Left ventricle myocardium inferior (tissue), 1 donor: ENCODE results near the gene ZPBP2. TPM values are rescaled to one million over a fixed set of nuclear protein-coding genes. Genes with fewer than 3 reads are reported as not detected.
"Not testable (repeated sequence)": the region's sequence is repeated elsewhere in the genome, so short reads cannot be mapped to it uniquely, and the experiment has no call there.

ENCODE experiments used
- DNase-seq: peaks from one replicate; pipeline ENCODE4 v3.0.0-alpha.2; 2020
- H3K27ac ChIP-seq: fragments of 200-600 bp; replicated peaks from 2 replicates; pipeline ENCODE4 v1.8.0; 2021
- H3K27me3 ChIP-seq: fragments of 200-600 bp; 2 replicates; pipeline ENCODE4 v1.8.0; 2021; ENCODE audit warnings: low read depth
- H3K36me3 ChIP-seq: fragments of 200-600 bp; 2 replicates; pipeline ENCODE4 v1.8.0; 2021
- H3K4me1 ChIP-seq: fragments of 200-600 bp; 2 replicates; pipeline ENCODE4 v1.8.0; 2021
- H3K4me3 ChIP-seq: fragments of 200-600 bp; 2 replicates; pipeline ENCODE4 v1.8.0; 2021; ENCODE audit warnings: mild to moderate bottlenecking, moderate library complexity
- H3K9me3 ChIP-seq: fragments of 200-600 bp; replicated peaks from 2 replicates; pipeline ENCODE4 v1.8.0; 2021
- intact Hi-C: fragments of 100-400 bp; cut with micrococcal nuclease; formaldehyde crosslinking; loops from one replicate; pipeline ENCODE4 v1.11.0; 2022
- total RNA-seq: library from RNA; stranded (reverse); fragmentation: NEBNext Ultra II Directional; extraction: Animal tissue kit (Norgen Biotek cat#: 25700); gene quantifications from one replicate; pipeline ENCODE4 v1.2.1, GENCODE V29; 2021
- TF ChIP-seq, protein P1 (sequence below): fragments of 200-600 bp; IDR thresholded peaks from 2 replicates; pipeline ENCODE4 v1.8.0; 2021; ENCODE audit warnings: antibody characterized with exemption, mild to moderate bottlenecking, borderline replicate concordance
- donor health status: DM: no; HTN: yes; CAD: no; lungs with severe emphysema.

ZPBP2 gene
- total RNA-seq, 1 donor from 2014 or later, result not detected

- no peak for DNase-seq
- no peaks in the 10 kb centered on the region for H3K4me1 ChIP-seq
- H3K9me3 ChIP-seq, result no peaks in the 10 kb centered on the region
- no peaks in the 10 kb centered on the region for H3K36me3 ChIP-seq
- TF ChIP-seq, protein P1, sequence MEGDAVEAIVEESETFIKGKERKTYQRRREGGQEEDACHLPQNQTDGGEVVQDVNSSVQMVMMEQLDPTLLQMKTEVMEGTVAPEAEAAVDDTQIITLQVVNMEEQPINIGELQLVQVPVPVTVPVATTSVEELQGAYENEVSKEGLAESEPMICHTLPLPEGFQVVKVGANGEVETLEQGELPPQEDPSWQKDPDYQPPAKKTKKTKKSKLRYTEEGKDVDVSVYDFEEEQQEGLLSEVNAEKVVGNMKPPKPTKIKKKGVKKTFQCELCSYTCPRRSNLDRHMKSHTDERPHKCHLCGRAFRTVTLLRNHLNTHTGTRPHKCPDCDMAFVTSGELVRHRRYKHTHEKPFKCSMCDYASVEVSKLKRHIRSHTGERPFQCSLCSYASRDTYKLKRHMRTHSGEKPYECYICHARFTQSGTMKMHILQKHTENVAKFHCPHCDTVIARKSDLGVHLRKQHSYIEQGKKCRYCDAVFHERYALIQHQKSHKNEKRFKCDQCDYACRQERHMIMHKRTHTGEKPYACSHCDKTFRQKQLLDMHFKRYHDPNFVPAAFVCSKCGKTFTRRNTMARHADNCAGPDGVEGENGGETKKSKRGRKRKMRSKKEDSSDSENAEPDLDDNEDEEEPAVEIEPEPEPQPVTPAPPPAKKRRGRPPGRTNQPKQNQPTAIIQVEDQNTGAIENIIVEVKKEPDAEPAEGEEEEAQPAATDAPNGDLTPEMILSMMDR, result no peak
- no peak overlapping the region for H3K27ac ChIP-seq
- no peak overlapping the region for H3K4me3 ChIP-seq
- intact Hi-C loops, result no loop called here
- peaks cover 80% of the 10 kb centered on the region for H3K27me3 ChIP-seq
Measured at GRCh38 chr17:39889200-39889599, 21.2 kb downstream of the ZPBP2 start.

GRCh38 chr17:39894681-39895376, 26.8 kb downstream of the ZPBP2 start:
- no peak overlapping the region for H3K4me3 ChIP-seq
- H3K9me3 ChIP-seq, result no peaks in the 10 kb centered on the region
- H3K4me1 ChIP-seq, result no peaks in the 10 kb centered on the region
- DNase-seq, result no peak
- intact Hi-C loops, result no loop called here
- TF ChIP-seq, protein P1, result no peak
- no peak overlapping the region for H3K27ac ChIP-seq
- peaks cover 34% of the 10 kb centered on the region for H3K27me3 ChIP-seq
- no peaks in the 10 kb centered on the region for H3K36me3 ChIP-seq

- no peaks in the 10 kb centered on the region for H3K4me1 ChIP-seq
- peaks cover 1% of the 10 kb centered on the region for H3K27me3 ChIP-seq
- no peaks in the 10 kb centered on the region for H3K36me3 ChIP-seq
- intact Hi-C loops, result no loop called here
- no peaks in the 10 kb centered on the region for H3K9me3 ChIP-seq
- no peak overlapping the region for H3K27ac ChIP-seq
- TF ChIP-seq, protein P1, result no peak
- no peak overlapping the region for H3K4me3 ChIP-seq
- DNase-seq, result no peak
Measured at GRCh38 chr17:39898088-39898487, 30.1 kb downstream of the ZPBP2 start.

- no peak overlapping the region for H3K4me3 ChIP-seq
- H3K36me3 ChIP-seq, result peaks cover 6% of the 10 kb centered on the region
- DNase-seq, result no peak
- no peaks in the 10 kb centered on the region for H3K27me3 ChIP-seq
- intact Hi-C loops, result no loop called here
- no peaks in the 10 kb centered on the region for H3K9me3 ChIP-seq
- TF ChIP-seq, protein P1, result no peak
- H3K27ac ChIP-seq, result no peak overlapping the region
- no peaks in the 10 kb centered on the region for H3K4me1 ChIP-seq
Measured at GRCh38 chr17:39899215-39899614, 31.2 kb downstream of the ZPBP2 start.

DNA sequence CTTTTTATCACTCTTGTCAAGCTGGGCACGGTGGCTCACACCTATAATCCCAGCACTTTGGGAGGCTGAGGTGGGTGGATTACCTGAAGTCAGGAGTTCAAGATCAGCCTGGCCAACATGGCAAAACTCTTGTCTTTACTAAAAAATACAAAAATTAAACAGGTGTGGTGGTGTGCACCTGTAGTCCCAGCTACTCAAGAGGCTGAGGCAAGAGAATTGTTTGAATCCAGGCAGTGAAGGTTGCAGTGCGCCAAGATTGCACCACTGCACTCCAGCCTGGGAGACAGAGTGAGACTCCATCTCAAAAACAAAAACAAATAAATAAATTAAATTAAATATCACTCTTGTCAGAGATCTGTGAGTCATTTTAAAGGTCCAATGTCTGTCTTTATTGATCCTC, 34.0 kb downstream of the ZPBP2 start:
- H3K36me3 ChIP-seq, H3K4me1 ChIP-seq, H3K9me3 ChIP-seq, H3K4me3 ChIP-seq, intact Hi-C loops, H3K27ac ChIP-seq, H3K27me3 ChIP-seq, DNase-seq: not testable (repeated sequence)

- Histone ChIP-seq H3K4me1 (no peaks in the 10 kb centered on the region), H3K27me3 (no peaks in the 10 kb centered on the region), H3K9me3 (no peaks in the 10 kb centered on the region), H3K4me3 (no peak overlapping the region), H3K36me3 (peaks cover 6% of the 10 kb centered on the region), H3K27ac (no peak overlapping the region)
- DNase-seq, result no peak
- TF ChIP-seq, protein P1, result no peak
- intact Hi-C loops, result no loop called here
Measured at GRCh38 chr17:39903158-39903884, 35.3 kb downstream of the ZPBP2 start.
